LNCAP (cell line): ENCODE data around the gene VSTM4.

ENCODE experiments used
- TF ChIP-seq, protein P1 (sequence below): fragments of 450-650 bp; IDR thresholded peaks from 2 replicates; pipeline ENCODE4 v1.5.1; 2017; ENCODE audit warnings: mild to moderate bottlenecking

VSTM4 gene

GRCh38 chr10:48982584-48982983 lies 132.7 kb downstream of the VSTM4 start:
- TF ChIP-seq, protein P1, sequence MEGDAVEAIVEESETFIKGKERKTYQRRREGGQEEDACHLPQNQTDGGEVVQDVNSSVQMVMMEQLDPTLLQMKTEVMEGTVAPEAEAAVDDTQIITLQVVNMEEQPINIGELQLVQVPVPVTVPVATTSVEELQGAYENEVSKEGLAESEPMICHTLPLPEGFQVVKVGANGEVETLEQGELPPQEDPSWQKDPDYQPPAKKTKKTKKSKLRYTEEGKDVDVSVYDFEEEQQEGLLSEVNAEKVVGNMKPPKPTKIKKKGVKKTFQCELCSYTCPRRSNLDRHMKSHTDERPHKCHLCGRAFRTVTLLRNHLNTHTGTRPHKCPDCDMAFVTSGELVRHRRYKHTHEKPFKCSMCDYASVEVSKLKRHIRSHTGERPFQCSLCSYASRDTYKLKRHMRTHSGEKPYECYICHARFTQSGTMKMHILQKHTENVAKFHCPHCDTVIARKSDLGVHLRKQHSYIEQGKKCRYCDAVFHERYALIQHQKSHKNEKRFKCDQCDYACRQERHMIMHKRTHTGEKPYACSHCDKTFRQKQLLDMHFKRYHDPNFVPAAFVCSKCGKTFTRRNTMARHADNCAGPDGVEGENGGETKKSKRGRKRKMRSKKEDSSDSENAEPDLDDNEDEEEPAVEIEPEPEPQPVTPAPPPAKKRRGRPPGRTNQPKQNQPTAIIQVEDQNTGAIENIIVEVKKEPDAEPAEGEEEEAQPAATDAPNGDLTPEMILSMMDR: no peak

- TF ChIP-seq, protein P1: peak; percentile 91
Observed at GRCh38 chr10:48981310-48981907, 133.9 kb downstream of the VSTM4 start.

GRCh38 chr10:48978318-48978717 lies 137.0 kb downstream of the VSTM4 start:
- TF ChIP-seq, protein P1: no peak

GRCh38 chr10:48976196-48976595 lies 139.1 kb downstream of the VSTM4 start:
- TF ChIP-seq, protein P1: peak; percentile 64

- TF ChIP-seq, protein P1: no peak
Observed at GRCh38 chr10:48974510-48975156, 140.7 kb downstream of the VSTM4 start.

DNA sequence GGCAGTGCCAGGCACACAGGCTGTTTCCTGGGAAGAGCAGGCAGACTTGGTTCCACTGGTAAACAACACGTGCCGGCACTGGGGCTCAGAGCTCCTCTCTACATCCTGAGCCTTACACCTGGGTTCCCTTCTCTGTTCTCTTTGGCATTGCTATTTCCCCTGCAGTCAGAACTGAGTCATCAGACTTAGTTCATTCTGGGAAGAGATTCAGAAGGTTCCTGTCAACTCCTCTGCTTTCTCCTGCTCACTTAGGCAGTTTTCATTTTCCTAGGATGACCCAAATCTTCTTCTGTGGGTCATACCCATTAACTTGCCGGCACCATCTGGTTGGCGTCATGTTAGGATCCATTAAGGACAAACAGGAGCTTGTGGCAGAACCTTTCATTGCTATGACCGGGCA lies 142.3 kb downstream of the VSTM4 start:
- TF ChIP-seq, protein P1: no peak

DNA sequence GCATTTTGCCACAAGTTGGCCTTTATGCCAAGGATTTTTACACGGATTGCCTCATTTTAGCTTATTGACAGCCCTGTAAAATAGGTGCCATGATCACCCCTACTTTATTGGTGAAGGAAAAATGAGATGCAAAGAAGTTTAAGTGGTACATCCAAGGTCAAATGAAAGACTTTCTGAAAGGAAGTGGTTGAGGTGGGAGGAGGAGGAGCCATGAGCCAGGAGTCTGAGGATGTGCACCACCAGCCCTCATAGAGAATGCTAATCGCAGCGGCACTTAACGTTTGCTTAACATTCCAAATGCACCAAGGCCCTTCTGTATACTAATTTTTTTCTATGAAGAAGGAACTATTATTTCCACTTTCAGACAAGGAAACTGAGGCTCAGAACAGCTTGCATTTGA lies 144.7 kb downstream of the VSTM4 start:
- TF ChIP-seq, protein P1: no peak

DNA sequence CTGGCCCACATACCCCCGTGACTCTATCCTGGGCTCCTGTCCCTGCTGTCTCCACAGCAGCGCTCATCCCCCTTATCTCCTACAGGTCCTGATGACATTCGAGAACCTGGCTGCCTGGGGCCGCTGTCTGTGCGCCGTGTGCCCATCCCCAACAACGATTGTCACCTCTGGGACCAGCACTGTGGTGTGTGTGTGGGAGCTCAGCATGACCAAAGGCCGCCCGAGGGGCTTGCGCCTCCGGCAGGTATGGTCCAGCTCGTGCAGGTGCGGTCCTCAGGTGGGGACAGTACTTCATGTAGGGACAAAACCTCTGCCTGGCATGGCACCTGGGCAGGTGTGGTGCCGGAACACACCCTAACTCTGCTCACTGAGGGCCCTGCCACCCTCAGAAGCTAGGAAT lies 145.3 kb downstream of the VSTM4 start:
- TF ChIP-seq, protein P1: no peak
